ENCODE data around the gene CLDN14. TPM values are rescaled to one million over a fixed set of nuclear protein-coding genes. Genes with fewer than 3 reads are reported as not detected.

Gene CLDN14
- polyA plus RNA-seq, 3 donors, result not detected

- Mint-ChIP-seq H3K27ac (no peak overlapping the region), H3K9me3 (no peaks in the 10 kb centered on the region), H3K4me1 (no peaks in the 10 kb centered on the region), H3K4me3 (no peak overlapping the region), H3K27me3 (ENCODE audit: low read depth in 3 of 3) (peaks cover 2 to 4% (median 2%) of the 10 kb centered on the region in 3 donors), H3K36me3 (no peaks in the 10 kb centered on the region)
- no peak overlapping the region for H3K27ac ChIP-seq (ENCODE audit: low read depth in 1 of 2, low read length in 2 of 2)
- no peaks in the 10 kb centered on the region for H3K4me1 ChIP-seq (ENCODE audit: control insufficient read depth in 1 of 2, insufficient read depth in 2 of 2, low read length in 2 of 2)
- no peaks in the 10 kb centered on the region for H3K27me3 ChIP-seq (ENCODE audit: control insufficient read depth in 2 of 2, insufficient read depth in 2 of 2, low read length in 2 of 2)
- H3K4me2 ChIP-seq (replicated peaks; ENCODE audit: extremely low read depth, low read length, poor library complexity, severe bottlenecking), result no peak overlapping the region
- WGBS (ENCODE audit: insufficient coverage), result 97% methylated on average over 10 of the region's 12 CpGs
- H4K20me1 ChIP-seq (ENCODE audit: insufficient read depth, low read length), result no peaks in the 10 kb centered on the region
- TF ChIP-seq CTCF (IDR thresholded peaks at IDR 0.05), result no peak
- no peaks in the 10 kb centered on the region for H3K9me3 ChIP-seq (replicated peaks in 1 of 2; ENCODE audit: control insufficient read depth in 1 of 2, insufficient read depth in 1 of 2, low read length in 2 of 2)
- H2AFZ ChIP-seq (ENCODE audit: insufficient read depth, low read depth, low read length, poor library complexity, severe bottlenecking), result no peak overlapping the region
- H3K4me3 ChIP-seq (replicated peaks in 1 of 3; ENCODE audit: low read depth in 2 of 3, low read length in 3 of 3), result no peak overlapping the region
- H3K79me2 ChIP-seq (ENCODE audit: insufficient read depth, low read length), result no peaks in the 10 kb centered on the region
- no peaks in the 10 kb centered on the region for H3K36me3 ChIP-seq (replicated peaks in 1 of 2; ENCODE audit: control insufficient read depth in 1 of 2, insufficient read depth in 2 of 2, low read length in 2 of 2)
- no peak for DNase-seq
- no peak overlapping the region for H3K9ac ChIP-seq (ENCODE audit: insufficient read depth, low read length, poor library complexity, severe bottlenecking)
- intact Hi-C loops (cut with micrococcal nuclease), result no loop called here
Observed at GRCh38 chr21:36480618-36481017, 696 bp upstream of the CLDN14 start.

GRCh38 chr21:36478941-36479340 is 981 bp downstream of the CLDN14 start:
- Histone ChIP-seq H3K4me2 (replicated peaks; ENCODE audit: extremely low read depth, low read length, poor library complexity, severe bottlenecking) (no peak overlapping the region), H3K27me3 (ENCODE audit: control insufficient read depth in 2 of 2, insufficient read depth in 2 of 2, low read length in 2 of 2) (no peaks in the 10 kb centered on the region), H3K36me3 (replicated peaks in 1 of 2; ENCODE audit: control insufficient read depth in 1 of 2, insufficient read depth in 2 of 2, low read length in 2 of 2) (no peaks in the 10 kb centered on the region), H3K79me2 (ENCODE audit: insufficient read depth, low read length) (no peaks in the 10 kb centered on the region), H3K4me1 (ENCODE audit: control insufficient read depth in 1 of 2, insufficient read depth in 2 of 2, low read length in 2 of 2) (no peaks in the 10 kb centered on the region), H3K9ac (ENCODE audit: insufficient read depth, low read length, poor library complexity, severe bottlenecking) (no peak overlapping the region), H2AFZ (ENCODE audit: insufficient read depth, low read depth, low read length, poor library complexity, severe bottlenecking) (no peak overlapping the region), H4K20me1 (ENCODE audit: insufficient read depth, low read length) (no peaks in the 10 kb centered on the region), H3K9me3 (replicated peaks in 1 of 2; ENCODE audit: control insufficient read depth in 1 of 2, insufficient read depth in 1 of 2, low read length in 2 of 2) (no peaks in the 10 kb centered on the region), H3K27ac (ENCODE audit: low read depth in 1 of 2, low read length in 2 of 2) (no peak overlapping the region), H3K4me3 (replicated peaks in 1 of 3; ENCODE audit: low read depth in 2 of 3, low read length in 3 of 3) (no peak overlapping the region)
- Mint-ChIP-seq H3K4me1 (no peaks in the 10 kb centered on the region), H3K9me3 (no peaks in the 10 kb centered on the region), H3K4me3 (no peak overlapping the region), H3K27ac (no peak overlapping the region), H3K36me3 (no peaks in the 10 kb centered on the region), H3K27me3 (ENCODE audit: low read depth in 3 of 3) (peaks cover 2 to 4% (median 2%) of the 10 kb centered on the region in 3 donors)
- TF ChIP-seq CTCF (IDR thresholded peaks at IDR 0.05), result no peak
- 84% methylated on average over 5 of the region's 7 CpGs for WGBS (ENCODE audit: insufficient coverage)
- intact Hi-C loops (cut with micrococcal nuclease), result no loop called here
- DNase-seq, result no peak
